ENCODE measurements around the gene TBC1D2.
"Not testable (repeated sequence)": the region's sequence is repeated elsewhere in the genome, so short reads cannot be mapped to it uniquely, and the experiment has no call there.

TBC1D2 gene

DNA sequence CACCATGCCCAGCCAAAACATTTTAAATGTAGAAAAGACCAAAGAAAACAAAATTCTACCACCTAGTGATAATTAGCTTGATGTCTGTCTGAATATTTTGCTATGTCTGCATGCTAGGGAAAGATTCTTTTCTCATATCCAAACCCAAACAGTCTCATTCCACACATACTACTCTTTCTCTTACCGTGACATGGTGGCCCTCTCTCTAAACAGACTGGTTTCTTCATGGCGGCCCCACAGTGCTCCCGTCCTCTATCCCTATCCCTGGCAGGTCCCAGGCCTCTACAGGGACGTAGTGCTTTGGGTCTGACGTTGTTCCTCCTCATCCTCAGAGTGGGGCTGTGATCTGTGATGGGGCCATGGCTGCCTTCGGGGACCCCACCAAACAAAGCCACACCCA lies 71.1 kb downstream of the TBC1D2 start:
- Histone ChIP-seq H3K9ac (ENCODE audit: low read depth, low read length) (no peak overlapping the region), H3K9me3 (ENCODE audit: control insufficient read depth, insufficient read depth, low read length) (no peaks in the 10 kb centered on the region), H3K36me3 (ENCODE audit: control insufficient read depth, insufficient read depth, low read length) (peaks cover 3% of the 10 kb centered on the region), H3K27me3 (ENCODE audit: control insufficient read depth, insufficient read depth, low read length) (no peaks in the 10 kb centered on the region), H3K4me3 (ENCODE audit: low read depth, low read length) (no peak overlapping the region), H3K4me1 (ENCODE audit: control insufficient read depth, insufficient read depth, low read length) (no peaks in the 10 kb centered on the region)

DNA sequence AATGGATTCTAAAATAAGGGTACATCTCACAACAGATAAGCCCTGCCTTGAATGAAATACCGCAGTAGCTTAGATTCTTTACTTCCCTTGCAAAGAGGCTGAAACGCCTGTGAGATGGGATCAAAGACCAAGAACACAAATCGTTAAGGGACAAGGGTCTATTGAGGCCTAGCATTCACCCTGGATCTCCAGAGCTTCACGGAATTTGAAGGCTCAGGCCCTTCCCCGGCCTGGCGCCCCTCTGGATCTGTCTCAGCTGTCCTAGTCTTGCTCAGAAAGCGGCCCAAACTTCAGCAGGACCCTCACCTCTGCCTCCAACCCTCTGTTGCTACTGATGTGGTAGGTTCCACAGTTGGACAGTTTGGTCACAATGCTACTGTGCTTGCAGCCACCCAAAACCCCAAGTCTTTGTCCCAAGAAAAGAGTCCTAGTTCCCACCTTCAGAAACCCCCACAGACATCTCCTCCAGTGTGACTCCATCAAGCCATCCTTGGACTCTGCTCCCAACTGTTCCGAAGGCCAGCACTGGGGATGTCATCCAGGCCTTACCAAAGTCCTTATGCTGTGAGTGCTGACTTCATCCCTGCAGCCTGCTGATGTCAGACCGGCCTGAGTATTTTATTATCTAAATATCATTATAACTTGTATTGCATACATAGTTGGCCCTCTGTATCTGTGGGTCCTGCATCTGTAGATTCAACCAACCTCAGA lies 72.4 kb downstream of the TBC1D2 start:
- H3K36me3 ChIP-seq (ENCODE audit: control insufficient read depth, insufficient read depth, low read length), result peaks cover 3% of the 10 kb centered on the region
- no peak overlapping the region for H3K4me3 ChIP-seq (ENCODE audit: low read depth, low read length)
- H3K9ac ChIP-seq (ENCODE audit: low read depth, low read length), result no peak overlapping the region
- no peaks in the 10 kb centered on the region for H3K4me1 ChIP-seq (ENCODE audit: control insufficient read depth, insufficient read depth, low read length)
- H3K27me3 ChIP-seq (ENCODE audit: control insufficient read depth, insufficient read depth, low read length), result no peaks in the 10 kb centered on the region
- H3K9me3 ChIP-seq (ENCODE audit: control insufficient read depth, insufficient read depth, low read length), result no peaks in the 10 kb centered on the region

DNA sequence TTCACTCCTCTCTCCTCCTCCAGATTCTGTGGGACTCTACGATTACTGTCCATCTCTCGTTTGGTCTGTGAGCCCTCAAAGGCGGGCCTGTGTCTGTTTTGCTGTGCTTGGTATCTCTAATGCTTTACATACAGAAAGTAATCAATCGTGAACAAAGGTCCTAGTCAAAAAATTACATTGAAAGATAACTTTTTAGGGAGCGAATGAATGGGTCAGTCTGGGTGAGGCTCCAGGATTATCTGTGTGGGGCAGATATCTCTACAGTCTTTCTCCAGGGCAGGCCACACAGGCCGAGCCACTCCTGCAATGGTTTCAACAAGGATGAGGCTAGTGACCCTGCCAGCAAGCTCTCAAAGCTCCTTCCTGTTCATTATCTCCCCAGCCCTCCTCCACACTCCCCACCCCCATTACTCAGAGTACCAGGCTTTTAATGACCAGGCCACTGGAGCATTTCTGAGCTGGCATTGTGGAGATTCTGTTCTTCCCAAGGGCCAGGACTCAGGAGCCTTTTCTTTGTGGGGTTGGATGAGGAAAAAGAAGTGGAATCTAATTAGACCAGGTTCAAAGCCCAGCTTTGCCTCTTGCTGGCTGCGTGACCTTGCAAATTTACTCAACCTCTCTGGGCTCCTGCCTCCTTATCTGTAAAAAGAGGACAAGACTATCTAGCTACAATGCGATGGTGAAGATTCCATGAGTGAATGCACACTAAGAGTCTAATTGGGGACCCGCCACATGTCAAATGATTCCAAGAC lies 73.2 kb downstream of the TBC1D2 start:
- Histone ChIP-seq H3K4me3 (ENCODE audit: low read depth, low read length) (no peak overlapping the region), H3K9me3 (ENCODE audit: control insufficient read depth, insufficient read depth, low read length) (no peaks in the 10 kb centered on the region), H3K36me3 (ENCODE audit: control insufficient read depth, insufficient read depth, low read length) (peaks cover 3% of the 10 kb centered on the region), H3K27me3 (ENCODE audit: control insufficient read depth, insufficient read depth, low read length) (no peaks in the 10 kb centered on the region), H3K4me1 (ENCODE audit: control insufficient read depth, insufficient read depth, low read length) (no peaks in the 10 kb centered on the region), H3K9ac (ENCODE audit: low read depth, low read length) (no peak overlapping the region)

DNA sequence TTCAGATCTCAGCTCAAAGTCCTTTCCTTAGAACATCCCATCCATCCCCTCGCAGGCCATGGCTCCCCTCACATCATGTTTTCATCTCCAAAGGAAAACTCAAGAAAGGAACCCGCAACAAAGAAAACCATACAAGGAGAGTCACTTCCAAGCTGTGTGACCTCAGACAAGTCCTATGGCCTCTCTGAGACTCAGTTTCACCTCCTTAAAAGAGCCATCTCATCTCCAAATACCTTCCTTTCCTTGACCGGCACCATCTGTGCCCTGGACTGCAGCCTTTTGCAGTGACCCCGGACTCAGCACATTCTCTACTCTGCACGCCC lies 73.7 kb downstream of the TBC1D2 start:
- H3K4me1 ChIP-seq (ENCODE audit: control insufficient read depth, insufficient read depth, low read length), result no peaks in the 10 kb centered on the region
- H3K36me3 ChIP-seq (ENCODE audit: control insufficient read depth, insufficient read depth, low read length), result peaks cover 3% of the 10 kb centered on the region
- no peaks in the 10 kb centered on the region for H3K27me3 ChIP-seq (ENCODE audit: control insufficient read depth, insufficient read depth, low read length)
- H3K9ac ChIP-seq (ENCODE audit: low read depth, low read length), result no peak overlapping the region
- no peaks in the 10 kb centered on the region for H3K9me3 ChIP-seq (ENCODE audit: control insufficient read depth, insufficient read depth, low read length)
- H3K4me3 ChIP-seq (ENCODE audit: low read depth, low read length), result no peak overlapping the region

DNA sequence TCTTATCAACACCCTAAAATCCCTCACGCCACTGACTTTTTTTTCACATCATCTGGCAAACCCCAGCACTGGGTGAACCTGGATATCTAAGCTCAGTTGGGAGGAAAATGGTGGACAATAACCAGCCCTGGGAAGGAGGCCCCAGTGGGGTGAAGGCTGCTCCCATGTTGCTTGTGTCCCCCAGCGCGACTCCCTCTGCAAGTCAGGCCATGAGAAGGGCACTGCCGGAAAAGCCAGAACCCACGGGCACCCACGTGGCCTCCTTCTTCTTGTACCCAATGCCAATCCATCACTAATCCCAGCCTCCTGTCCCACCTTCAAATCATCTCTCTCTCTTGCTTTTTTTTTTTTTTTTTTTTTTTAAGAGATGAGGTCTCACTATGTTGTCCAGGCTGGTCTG lies 74.5 kb downstream of the TBC1D2 start:
- no peaks in the 10 kb centered on the region for H3K4me1 ChIP-seq (ENCODE audit: control insufficient read depth, insufficient read depth, low read length)
- H3K4me3 ChIP-seq (ENCODE audit: low read depth, low read length), result no peak overlapping the region
- H3K27me3 ChIP-seq (ENCODE audit: control insufficient read depth, insufficient read depth, low read length), result no peaks in the 10 kb centered on the region
- no peaks in the 10 kb centered on the region for H3K9me3 ChIP-seq (ENCODE audit: control insufficient read depth, insufficient read depth, low read length)
- no peak overlapping the region for H3K9ac ChIP-seq (ENCODE audit: low read depth, low read length)
- H3K36me3 ChIP-seq (ENCODE audit: control insufficient read depth, insufficient read depth, low read length), result peaks cover 3% of the 10 kb centered on the region

DNA sequence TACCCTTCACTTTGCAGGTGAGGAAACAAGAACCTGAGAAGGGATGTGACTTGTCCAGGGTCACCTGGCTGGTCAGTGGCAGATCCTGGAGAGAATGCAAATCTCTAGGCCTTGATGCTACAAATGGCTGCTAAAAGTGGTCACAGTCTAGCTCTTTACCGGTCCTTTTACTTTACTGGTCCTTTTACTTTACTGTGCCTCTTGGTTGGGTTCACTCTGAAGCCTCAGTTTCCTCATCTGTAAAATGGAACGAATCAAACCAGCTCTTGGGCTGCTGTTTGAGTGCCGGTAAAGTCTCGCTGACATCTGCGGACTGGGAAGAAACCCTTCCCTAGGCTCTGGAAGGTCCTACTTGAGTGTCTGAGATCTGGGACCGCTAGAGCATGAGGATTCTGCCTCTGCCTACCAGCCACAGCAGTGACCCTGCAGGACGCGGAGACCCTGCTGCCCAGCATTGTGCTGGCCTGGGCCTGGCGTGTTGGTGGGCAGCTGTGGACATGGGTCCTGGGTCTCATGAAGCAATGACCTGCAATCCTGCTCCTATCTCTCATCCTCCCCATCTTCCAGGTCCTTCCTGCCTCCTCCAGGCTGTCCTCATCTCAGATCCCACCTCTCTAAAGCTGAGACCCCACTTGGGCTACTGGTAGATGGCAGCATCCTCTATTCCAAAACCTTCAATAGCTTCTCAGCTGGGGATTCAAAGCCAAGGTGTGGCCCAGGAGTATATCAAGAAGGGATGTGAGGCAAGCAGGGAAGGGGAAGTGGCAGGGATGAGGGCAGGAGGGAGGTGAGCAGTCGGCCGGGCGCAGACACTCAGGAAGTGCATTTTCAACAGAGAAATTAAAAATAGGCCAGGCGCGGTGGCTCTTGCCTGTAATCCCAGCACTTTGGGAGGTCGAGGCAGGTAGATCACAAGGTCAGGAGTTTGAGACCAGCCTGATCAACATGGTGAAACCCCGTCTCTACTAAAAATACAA lies 76.3 kb downstream of the TBC1D2 start:
- Histone ChIP-seq H3K4me3 (ENCODE audit: low read depth, low read length) (no peak overlapping the region), H3K9me3 (ENCODE audit: control insufficient read depth, insufficient read depth, low read length) (no peaks in the 10 kb centered on the region), H3K4me1 (ENCODE audit: control insufficient read depth, insufficient read depth, low read length) (peaks cover 2% of the 10 kb centered on the region), H3K27me3 (ENCODE audit: control insufficient read depth, insufficient read depth, low read length) (no peaks in the 10 kb centered on the region), H3K9ac (ENCODE audit: low read depth, low read length) (no peak overlapping the region), H3K36me3 (ENCODE audit: control insufficient read depth, insufficient read depth, low read length) (peaks cover 3% of the 10 kb centered on the region)

DNA sequence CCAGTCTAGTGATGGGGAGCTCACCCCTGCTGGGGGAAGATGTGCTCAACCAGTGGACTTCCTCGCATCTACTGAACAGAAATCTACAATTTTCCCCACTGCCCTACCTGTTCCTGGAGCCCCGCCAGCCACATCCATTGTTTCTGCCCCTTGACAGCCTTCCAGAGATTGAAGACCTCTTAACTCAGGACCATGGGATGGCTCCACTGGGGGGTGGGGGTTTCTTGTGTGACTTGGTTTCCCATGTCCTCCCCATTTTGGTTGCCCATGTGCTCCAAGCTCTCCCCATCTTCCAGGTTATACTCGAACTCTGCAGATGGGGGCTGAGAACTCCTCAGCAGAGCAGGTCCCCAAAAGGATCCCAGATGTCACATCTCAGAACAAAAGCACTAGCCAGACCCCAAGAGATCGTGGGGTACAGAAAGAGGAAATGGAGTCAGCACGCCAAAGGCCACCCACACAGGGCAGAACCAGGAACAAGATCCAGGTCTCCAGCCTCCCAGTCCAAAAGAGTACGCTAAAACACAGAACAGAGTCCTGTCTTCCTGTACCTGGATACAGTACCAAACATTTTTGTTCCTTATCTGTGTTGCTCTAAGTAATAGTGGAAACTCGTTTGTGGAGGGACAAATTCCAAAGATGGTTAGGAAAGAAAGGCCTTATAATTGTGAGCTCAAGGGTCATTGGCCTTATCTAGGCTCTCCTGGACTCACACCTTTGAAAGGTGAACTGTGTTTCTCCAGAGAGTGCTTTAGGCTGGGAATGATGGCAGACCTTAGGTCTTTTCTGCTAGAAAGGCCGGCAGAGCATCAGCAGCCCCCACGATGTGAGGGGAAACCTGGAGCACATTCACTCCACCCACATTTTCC lies 78.8 kb downstream of the TBC1D2 start:
- no peaks in the 10 kb centered on the region for H3K9me3 ChIP-seq (ENCODE audit: control insufficient read depth, insufficient read depth, low read length)
- peaks cover 3% of the 10 kb centered on the region for H3K36me3 ChIP-seq (ENCODE audit: control insufficient read depth, insufficient read depth, low read length)
- H3K4me3 ChIP-seq (ENCODE audit: low read depth, low read length), result no peak overlapping the region
- peaks cover 6% of the 10 kb centered on the region for H3K4me1 ChIP-seq (ENCODE audit: control insufficient read depth, insufficient read depth, low read length)
- H3K9ac ChIP-seq (ENCODE audit: low read depth, low read length), result no peak overlapping the region
- H3K27me3 ChIP-seq (ENCODE audit: control insufficient read depth, insufficient read depth, low read length), result no peaks in the 10 kb centered on the region

DNA sequence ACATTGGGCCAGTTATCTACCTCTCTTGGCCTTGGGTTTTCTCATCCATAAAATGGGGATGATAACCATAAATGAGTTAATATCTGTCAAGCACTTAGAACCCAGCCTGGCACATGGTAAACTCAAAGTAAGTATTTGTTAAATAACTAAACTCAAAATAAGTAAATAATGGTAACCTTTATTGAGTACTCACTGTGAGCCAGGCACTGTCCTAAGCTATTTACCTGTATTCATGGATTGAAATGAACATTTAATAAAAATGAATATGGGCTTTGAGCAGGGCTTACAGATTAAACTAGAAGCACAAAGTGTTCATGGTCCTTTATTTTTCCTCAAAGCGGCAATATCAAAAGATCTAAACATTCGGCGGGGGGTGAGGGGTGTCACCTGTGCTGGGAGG lies 79.7 kb downstream of the TBC1D2 start:
- Histone ChIP-seq H3K9ac (ENCODE audit: low read depth, low read length) (no peak overlapping the region), H3K4me3 (ENCODE audit: low read depth, low read length) (no peak overlapping the region), H3K36me3 (ENCODE audit: control insufficient read depth, insufficient read depth, low read length) (peaks cover under 1% of the 10 kb centered on the region), H3K4me1 (ENCODE audit: control insufficient read depth, insufficient read depth, low read length) (peaks cover 7% of the 10 kb centered on the region), H3K27me3 (ENCODE audit: control insufficient read depth, insufficient read depth, low read length) (no peaks in the 10 kb centered on the region), H3K9me3 (ENCODE audit: control insufficient read depth, insufficient read depth, low read length) (no peaks in the 10 kb centered on the region)

DNA sequence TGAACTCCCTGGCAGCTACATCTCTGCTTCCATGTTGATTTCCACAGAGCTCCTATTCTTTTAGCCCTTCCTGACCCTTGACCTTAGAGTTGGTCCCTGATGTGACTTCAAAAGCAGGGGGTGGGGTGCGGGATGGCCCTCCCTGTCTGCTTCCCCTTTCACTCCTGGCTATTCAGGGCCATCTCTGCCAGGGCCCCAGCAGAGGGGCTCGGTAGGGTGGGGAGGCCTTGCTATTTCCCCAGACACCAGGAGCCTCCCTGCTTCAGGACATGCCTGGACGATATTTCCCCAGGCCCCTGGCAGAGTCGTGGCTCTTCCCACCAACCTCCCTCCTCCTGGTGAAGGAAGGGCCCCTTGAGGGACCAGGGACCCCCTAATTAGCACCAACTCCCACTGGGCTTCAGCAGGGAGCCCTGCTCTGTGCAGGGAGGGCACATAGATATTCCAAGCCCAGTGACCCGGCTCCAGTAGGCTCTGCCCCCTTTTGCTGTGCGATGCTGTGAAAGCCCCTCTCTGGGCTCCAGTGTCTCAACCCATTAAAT lies 80.3 kb downstream of the TBC1D2 start:
- Histone ChIP-seq H3K9me3 (ENCODE audit: control insufficient read depth, insufficient read depth, low read length) (no peaks in the 10 kb centered on the region), H3K27me3 (ENCODE audit: control insufficient read depth, insufficient read depth, low read length) (no peaks in the 10 kb centered on the region), H3K4me3 (ENCODE audit: low read depth, low read length) (no peak overlapping the region), H3K4me1 (ENCODE audit: control insufficient read depth, insufficient read depth, low read length) (peaks cover 7% of the 10 kb centered on the region), H3K9ac (ENCODE audit: low read depth, low read length) (no peak overlapping the region), H3K36me3 (ENCODE audit: control insufficient read depth, insufficient read depth, low read length) (no peaks in the 10 kb centered on the region)

DNA sequence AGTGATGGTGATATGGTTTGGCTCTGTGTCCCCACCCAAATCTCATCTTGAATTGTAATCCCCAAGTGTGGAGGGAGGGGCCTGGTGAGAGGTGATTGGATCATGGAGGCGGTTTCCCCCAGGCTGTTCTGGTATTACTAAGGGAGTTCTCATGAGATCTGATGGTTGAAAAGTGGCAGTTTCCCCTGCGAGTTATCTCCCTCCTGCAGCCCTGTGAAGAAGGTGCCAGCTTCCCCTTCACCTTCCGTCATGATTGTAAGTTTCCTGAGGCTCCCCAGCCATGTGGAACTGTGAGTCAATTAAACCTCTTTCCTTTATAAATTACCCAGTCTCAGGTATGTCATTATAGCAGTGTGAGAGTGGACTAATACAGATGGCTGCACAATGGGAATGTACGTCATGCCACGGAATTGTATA lies 80.9 kb downstream of the TBC1D2 start:
- H3K4me3 ChIP-seq (ENCODE audit: low read depth, low read length); H3K4me1 ChIP-seq (ENCODE audit: control insufficient read depth, insufficient read depth, low read length); H3K36me3 ChIP-seq (ENCODE audit: control insufficient read depth, insufficient read depth, low read length); H3K9ac ChIP-seq (ENCODE audit: low read depth, low read length); H3K27me3 ChIP-seq (ENCODE audit: control insufficient read depth, insufficient read depth, low read length); H3K9me3 ChIP-seq (ENCODE audit: control insufficient read depth, insufficient read depth, low read length): not testable (repeated sequence)

DNA sequence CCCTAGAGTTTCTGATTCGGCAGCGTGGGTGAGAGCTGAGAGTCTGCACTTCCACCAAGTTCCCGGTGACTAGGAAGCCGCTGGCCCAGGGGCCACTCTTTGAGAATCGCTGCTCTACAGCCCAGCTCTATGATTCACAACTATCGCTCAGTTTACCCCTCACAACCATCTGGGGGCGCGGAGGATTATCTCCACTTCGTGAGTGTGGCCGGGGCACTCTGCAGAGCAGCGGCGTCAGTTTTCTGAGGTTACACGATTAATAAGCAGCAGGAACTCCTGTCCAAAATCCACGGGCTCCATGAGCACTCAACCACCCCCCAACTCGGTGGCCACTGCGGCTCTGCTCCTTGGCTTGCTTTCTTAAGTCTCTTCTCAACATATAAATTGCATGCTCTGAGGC lies 82.3 kb downstream of the TBC1D2 start:
- no peak overlapping the region for H3K9ac ChIP-seq (ENCODE audit: low read depth, low read length)
- H3K27me3 ChIP-seq (ENCODE audit: control insufficient read depth, insufficient read depth, low read length), result no peaks in the 10 kb centered on the region
- H3K9me3 ChIP-seq (ENCODE audit: control insufficient read depth, insufficient read depth, low read length), result no peaks in the 10 kb centered on the region
- no peak overlapping the region for H3K4me3 ChIP-seq (ENCODE audit: low read depth, low read length)
- H3K36me3 ChIP-seq (ENCODE audit: control insufficient read depth, insufficient read depth, low read length), result no peaks in the 10 kb centered on the region
- H3K4me1 ChIP-seq (ENCODE audit: control insufficient read depth, insufficient read depth, low read length), result peaks cover 14% of the 10 kb centered on the region
